ENCODE data around the gene PRLR.

GRCh38 chr5:35035271-35035670, 195.0 kb downstream of the PRLR start:
- TF ChIP-seq CBX3 (IDR thresholded peaks at IDR 0.05; ENCODE audit: borderline replicate concordance, low read depth) (no peak), CTCF (IDR thresholded peaks at IDR 0.05 in 2 of 3, conservative IDR thresholded peaks at IDR 0.05 in 1 of 3; ENCODE audit: control insufficient read depth in 2 of 3, extremely low read depth in 1 of 3, insufficient read depth in 1 of 3, low read depth in 3 of 3, low read length in 3 of 3) (no peak), TCF3 (IDR thresholded peaks at IDR 0.05; ENCODE audit: borderline replicate concordance, insufficient read depth, low read depth, low read length) (no peak), ELK1 (IDR thresholded peaks at IDR 0.05; ENCODE audit: low read depth, low read length) (no peak), EP300 (IDR thresholded peaks at IDR 0.05; ENCODE audit: borderline replicate concordance in 1 of 2, control insufficient read depth in 1 of 2, low read depth in 2 of 2, low read length in 2 of 2) (no peak)
- TF ChIP-seq, protein P1, sequence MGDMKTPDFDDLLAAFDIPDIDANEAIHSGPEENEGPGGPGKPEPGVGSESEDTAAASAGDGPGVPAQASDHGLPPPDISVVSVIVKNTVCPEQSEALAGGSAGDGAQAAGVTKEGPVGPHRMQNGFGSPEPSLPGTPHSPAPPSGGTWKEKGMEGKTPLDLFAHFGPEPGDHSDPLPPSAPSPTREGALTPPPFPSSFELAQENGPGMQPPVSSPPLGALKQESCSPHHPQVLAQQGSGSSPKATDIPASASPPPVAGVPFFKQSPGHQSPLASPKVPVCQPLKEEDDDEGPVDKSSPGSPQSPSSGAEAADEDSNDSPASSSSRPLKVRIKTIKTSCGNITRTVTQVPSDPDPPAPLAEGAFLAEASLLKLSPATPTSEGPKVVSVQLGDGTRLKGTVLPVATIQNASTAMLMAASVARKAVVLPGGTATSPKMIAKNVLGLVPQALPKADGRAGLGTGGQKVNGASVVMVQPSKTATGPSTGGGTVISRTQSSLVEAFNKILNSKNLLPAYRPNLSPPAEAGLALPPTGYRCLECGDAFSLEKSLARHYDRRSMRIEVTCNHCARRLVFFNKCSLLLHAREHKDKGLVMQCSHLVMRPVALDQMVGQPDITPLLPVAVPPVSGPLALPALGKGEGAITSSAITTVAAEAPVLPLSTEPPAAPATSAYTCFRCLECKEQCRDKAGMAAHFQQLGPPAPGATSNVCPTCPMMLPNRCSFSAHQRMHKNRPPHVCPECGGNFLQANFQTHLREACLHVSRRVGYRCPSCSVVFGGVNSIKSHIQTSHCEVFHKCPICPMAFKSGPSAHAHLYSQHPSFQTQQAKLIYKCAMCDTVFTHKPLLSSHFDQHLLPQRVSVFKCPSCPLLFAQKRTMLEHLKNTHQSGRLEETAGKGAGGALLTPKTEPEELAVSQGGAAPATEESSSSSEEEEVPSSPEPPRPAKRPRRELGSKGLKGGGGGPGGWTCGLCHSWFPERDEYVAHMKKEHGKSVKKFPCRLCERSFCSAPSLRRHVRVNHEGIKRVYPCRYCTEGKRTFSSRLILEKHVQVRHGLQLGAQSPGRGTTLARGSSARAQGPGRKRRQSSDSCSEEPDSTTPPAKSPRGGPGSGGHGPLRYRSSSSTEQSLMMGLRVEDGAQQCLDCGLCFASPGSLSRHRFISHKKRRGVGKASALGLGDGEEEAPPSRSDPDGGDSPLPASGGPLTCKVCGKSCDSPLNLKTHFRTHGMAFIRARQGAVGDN (IDR thresholded peaks at IDR 0.05): no peak
- TF ChIP-seq, protein P2, sequence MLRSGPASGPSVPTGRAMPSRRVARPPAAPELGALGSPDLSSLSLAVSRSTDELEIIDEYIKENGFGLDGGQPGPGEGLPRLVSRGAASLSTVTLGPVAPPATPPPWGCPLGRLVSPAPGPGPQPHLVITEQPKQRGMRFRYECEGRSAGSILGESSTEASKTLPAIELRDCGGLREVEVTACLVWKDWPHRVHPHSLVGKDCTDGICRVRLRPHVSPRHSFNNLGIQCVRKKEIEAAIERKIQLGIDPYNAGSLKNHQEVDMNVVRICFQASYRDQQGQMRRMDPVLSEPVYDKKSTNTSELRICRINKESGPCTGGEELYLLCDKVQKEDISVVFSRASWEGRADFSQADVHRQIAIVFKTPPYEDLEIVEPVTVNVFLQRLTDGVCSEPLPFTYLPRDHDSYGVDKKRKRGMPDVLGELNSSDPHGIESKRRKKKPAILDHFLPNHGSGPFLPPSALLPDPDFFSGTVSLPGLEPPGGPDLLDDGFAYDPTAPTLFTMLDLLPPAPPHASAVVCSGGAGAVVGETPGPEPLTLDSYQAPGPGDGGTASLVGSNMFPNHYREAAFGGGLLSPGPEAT (IDR thresholded peaks at IDR 0.05; ENCODE audit: low read depth): no peak
